NB4 (cell line): ENCODE results near the gene CDH2.

Source experiments
- MYC ChIP-seq: IDR thresholded peaks from 2 replicates; pipeline ENCODE4 v1.6.1; 2011; ENCODE audit warnings: low read depth, low read length
- POLR2A ChIP-seq: IDR thresholded peaks from 2 replicates; pipeline ENCODE4 v1.6.1; 2011; ENCODE audit warnings: mild to moderate bottlenecking; ENCODE audit not compliant: insufficient read length; ENCODE audit errors: extremely low read depth
- TF ChIP-seq, protein P1 (sequence below): IDR thresholded peaks from 2 replicates; pipeline ENCODE4 v1.6.1; 2011; ENCODE audit warnings: low read depth, low read length
- TF ChIP-seq, protein P2 (sequence below): IDR thresholded peaks from one replicate; pipeline ENCODE4 v1.5.1; 2012; ENCODE audit warnings: low read depth, low read length

DNA sequence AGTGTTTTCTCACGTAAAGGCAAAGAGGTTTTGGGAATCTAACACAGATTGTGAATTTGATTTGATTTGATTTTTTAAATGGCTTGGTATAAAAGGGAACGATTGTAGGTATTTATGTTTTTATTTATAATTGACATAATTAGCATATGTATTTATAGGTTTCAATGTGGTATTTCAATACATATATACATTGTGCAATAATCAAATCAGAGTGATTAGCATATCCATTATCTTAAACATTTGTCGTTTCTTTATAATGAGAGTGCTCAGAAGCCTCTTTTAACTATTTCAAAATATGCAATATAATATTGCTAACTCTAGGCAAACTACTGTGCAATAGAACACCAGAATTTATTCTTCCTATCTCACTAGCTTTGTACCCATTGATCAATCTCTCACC, 35.1 kb upstream of the CDH2 start:
- TF ChIP-seq, protein P1, sequence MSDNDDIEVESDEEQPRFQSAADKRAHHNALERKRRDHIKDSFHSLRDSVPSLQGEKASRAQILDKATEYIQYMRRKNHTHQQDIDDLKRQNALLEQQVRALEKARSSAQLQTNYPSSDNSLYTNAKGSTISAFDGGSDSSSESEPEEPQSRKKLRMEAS, result no peak
- TF ChIP-seq, protein P2, sequence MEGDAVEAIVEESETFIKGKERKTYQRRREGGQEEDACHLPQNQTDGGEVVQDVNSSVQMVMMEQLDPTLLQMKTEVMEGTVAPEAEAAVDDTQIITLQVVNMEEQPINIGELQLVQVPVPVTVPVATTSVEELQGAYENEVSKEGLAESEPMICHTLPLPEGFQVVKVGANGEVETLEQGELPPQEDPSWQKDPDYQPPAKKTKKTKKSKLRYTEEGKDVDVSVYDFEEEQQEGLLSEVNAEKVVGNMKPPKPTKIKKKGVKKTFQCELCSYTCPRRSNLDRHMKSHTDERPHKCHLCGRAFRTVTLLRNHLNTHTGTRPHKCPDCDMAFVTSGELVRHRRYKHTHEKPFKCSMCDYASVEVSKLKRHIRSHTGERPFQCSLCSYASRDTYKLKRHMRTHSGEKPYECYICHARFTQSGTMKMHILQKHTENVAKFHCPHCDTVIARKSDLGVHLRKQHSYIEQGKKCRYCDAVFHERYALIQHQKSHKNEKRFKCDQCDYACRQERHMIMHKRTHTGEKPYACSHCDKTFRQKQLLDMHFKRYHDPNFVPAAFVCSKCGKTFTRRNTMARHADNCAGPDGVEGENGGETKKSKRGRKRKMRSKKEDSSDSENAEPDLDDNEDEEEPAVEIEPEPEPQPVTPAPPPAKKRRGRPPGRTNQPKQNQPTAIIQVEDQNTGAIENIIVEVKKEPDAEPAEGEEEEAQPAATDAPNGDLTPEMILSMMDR, result no peak
- TF ChIP-seq POLR2A (no peak), MYC (no peak)
